Pancreas (tissue), 10 donors: ENCODE data around the gene FAM47C. TPM values are rescaled to one million over a fixed set of nuclear protein-coding genes. Genes with fewer than 3 reads are reported as not detected.
"Not testable (repeated sequence)": the region's sequence is repeated elsewhere in the genome, so short reads cannot be mapped to it uniquely, and the experiment has no call there.

Source experiments
- ATAC-seq, 4 donors: fragments of 200-7000 bp; cut with Tn5 transposase; one replicate each; pipeline versions ENCODE4 v1.8.0 to v1.9.1; 2020; ENCODE audit warnings: mild to moderate bottlenecking in 4 of 4, moderate library complexity in 4 of 4
- DNase-seq, 6 donors: peaks; one replicate each; pipeline ENCODE4 v3.0.0-alpha.2; 2020
- FAIRE-seq: peaks from 2 replicates; lab custom pipeline; 2012; peaks lifted over from hg19 to GRCh38; lab: Jason Lieb, UNC
- H3K27ac ChIP-seq, 4 donors: fragments of 200-600 bp; sonication (generic); 1 replicate in 3 of 4; 2 replicates in 1 of 4; pipeline versions ENCODE4 v1.5.0 to v1.8.0; 2020
- H3K27me3 ChIP-seq, 4 donors: fragments of 200-600 bp; one replicate each; pipeline ENCODE4 v1.8.0; 2021
- H3K36me3 ChIP-seq, 3 donors: fragments of 200-600 bp; sonication (generic) in 1 of 3; one replicate each; pipeline versions ENCODE4 v1.5.0 to v1.8.0; 2020 to 2021
- H3K4me1 ChIP-seq, 3 donors: fragments of 200-600 bp; one replicate each; pipeline ENCODE4 v1.8.0; 2021
- H3K4me3 ChIP-seq, 4 donors: fragments of 200-600 bp; sonication (generic) in 2 of 4; one replicate each; pipeline versions ENCODE4 v1.5.0 to v1.8.0; 2020 to 2021
- H3K9me3 ChIP-seq, 4 donors: fragments of 200-600 bp; one replicate each; pipeline ENCODE4 v1.8.0; 2021
- CTCF ChIP-seq, 4 donors: fragments of 200-600 bp; sonication (generic) in 3 of 4; IDR thresholded peaks; one replicate each; pipeline versions ENCODE4 v1.5.0 to v1.8.0; 2021; ENCODE audit warnings: antibody characterized with exemption in 4 of 4
- WGBS, 2 donors: extraction: QIAGEN DNeasy Blood & Tissue Kit; methylation state at CpG; one replicate each; pipeline ENCODE4 v1.1.7; 2013; 5-methylcytosine and 5-hydroxymethylcytosine counted together
- intact Hi-C, 3 donors: fragments of 100-400 bp; cut with DNase I; formaldehyde crosslinking; loops; one replicate each; pipeline versions ENCODE4 v1.11.1 to v1.14.2; 2022
- polyA plus RNA-seq, 2 donors: library from polyadenylated mRNA; stranded (reverse); fragments of 200-250 nt; gene quantifications; one replicate each; pipeline ENCODE4 v1.2.3, GENCODE V29; 2013
- total RNA-seq, 6 donors: library from RNA; stranded (reverse); fragmentation: NEBNext Ultra II Directional in 4 of 6; extraction: Animal tissue kit (Norgen Biotek cat#: 25700) in 4 of 6; gene quantifications; one replicate each; pipeline versions ENCODE4 v1.2.1 to v1.2.4, GENCODE V29; 2021 to 2023
- donor health status: healthy with polysubstance abuse.
- donor health status: DM: no; HTN: no; CAD: no; lungs with moderate emphysema.
- donor health status: DM: no; HTN: no; CAD: no.
- donor health status: control.
- donor health status: control.
- donor health status: Bipolar disorder and iron deficiency.
- donor health status: DM: yes; HTN: yes; CAD: no.
- donor health status: DM: no; HTN: no; CAD: no.
- donor health status: DM: no; HTN: no; CAD: no.
- donor health status: DM: yes; HTN: yes; CAD: no.

FAM47C gene
- total and polyA plus RNA-seq, 8 donors, result 0.04 to 0.06 (median 0.05) TPM; not detected in 5

- no peak for DNase-seq
- WGBS, 2 donors, result 74 to 84% methylated on average over 6 of the region's 6 CpGs
- Histone ChIP-seq H3K27me3 (peaks cover 0 to 9% (median 0%) of the 10 kb centered on the region in 4 donors), H3K4me1 (no peaks in the 10 kb centered on the region), H3K36me3 (no peaks in the 10 kb centered on the region), H3K4me3 (no peak overlapping the region), H3K9me3 (no peaks in the 10 kb centered on the region), H3K27ac (no peak overlapping the region)
- ATAC-seq, result no peak
- intact Hi-C loops, result no loop called here
- no peak for TF ChIP-seq CTCF (IDR thresholded peaks at IDR 0.05)
- FAIRE-seq, result no peak
These were observed 33.3 kb upstream of the FAM47C start for GRCh38 chrX:36974911-36975310.

- no peak for TF ChIP-seq CTCF (IDR thresholded peaks at IDR 0.05)
- FAIRE-seq (no peak), ATAC-seq (no peak), DNase-seq (no peak)
- no peak overlapping the region for H3K4me3 ChIP-seq
- WGBS, 2 donors, result 79 to 92% methylated on average over 2 of the region's 2 CpGs
- no peaks in the 10 kb centered on the region for H3K4me1 ChIP-seq
- no peaks in the 10 kb centered on the region for H3K36me3 ChIP-seq
- peaks cover 0 to 11% (median 2%) of the 10 kb centered on the region in 4 donors for H3K27me3 ChIP-seq
- H3K27ac ChIP-seq, result no peak overlapping the region
- intact Hi-C loops, result no loop called here
- H3K9me3 ChIP-seq, result no peaks in the 10 kb centered on the region
These were observed 29.3 kb upstream of the FAM47C start for GRCh38 chrX:36978886-36979285.

- FAIRE-seq (no peak), ATAC-seq (no peak), DNase-seq (no peak)
- TF ChIP-seq CTCF (IDR thresholded peaks at IDR 0.05), result no peak
- Histone ChIP-seq H3K4me1 (no peaks in the 10 kb centered on the region), H3K27me3 (peaks cover 0 to 8% (median 2%) of the 10 kb centered on the region in 4 donors), H3K27ac (no peak overlapping the region), H3K9me3 (no peaks in the 10 kb centered on the region), H3K4me3 (no peak overlapping the region), H3K36me3 (no peaks in the 10 kb centered on the region)
- 39 to 52% methylated on average over 3 of the region's 3 CpGs for WGBS, 2 donors
- intact Hi-C loops, result no loop called here
These were observed 24.3 kb upstream of the FAM47C start for GRCh38 chrX:36983831-36984230.

- intact Hi-C loops, H3K36me3 ChIP-seq, H3K27me3 ChIP-seq, H3K9me3 ChIP-seq, H3K4me1 ChIP-seq, H3K27ac ChIP-seq, FAIRE-seq: not testable (repeated sequence)
- DNase-seq (peak in 4 of 6 donors; percentile 31 to 76 (median 45)), ATAC-seq (peak; percentile 81 to 97 (median 92))
- H3K4me3 ChIP-seq, result peak overlapping the region in 2 of 4 donors; percentile 9 to 33
- 1 to 34% methylated on average over 59 to 77 of the region's 89 CpGs for WGBS, 2 donors
These were observed 22.6 kb upstream of the FAM47C start for GRCh38 chrX:36985416-36986209.

GRCh38 chrX:36986231-36986630, 21.9 kb upstream of the FAM47C start:
- no peaks in the 10 kb centered on the region for H3K4me1 ChIP-seq
- TF ChIP-seq CTCF (IDR thresholded peaks at IDR 0.05), result no peak
- no peak overlapping the region for H3K27ac ChIP-seq
- FAIRE-seq (no peak), ATAC-seq (peak; percentile 44 to 62 (median 50)), DNase-seq (peak in 2 of 6 donors; percentile 53 to 58)
- intact Hi-C loops, result no loop called here
- 4 to 38% methylated on average over 17 to 33 of the region's 34 CpGs for WGBS, 2 donors
- H3K9me3 ChIP-seq, result no peaks in the 10 kb centered on the region
- H3K4me3 ChIP-seq, result peak overlapping the region in 2 of 4 donors; percentile 9 to 33
- peaks cover 0 to 6% (median 2%) of the 10 kb centered on the region in 4 donors for H3K27me3 ChIP-seq
- H3K36me3 ChIP-seq, result no peaks in the 10 kb centered on the region

GRCh38 chrX:36987212-36987611, 21.0 kb upstream of the FAM47C start:
- H3K4me3 ChIP-seq, H3K27me3 ChIP-seq, H3K4me1 ChIP-seq, FAIRE-seq, H3K27ac ChIP-seq, H3K9me3 ChIP-seq, ATAC-seq, DNase-seq, H3K36me3 ChIP-seq, intact Hi-C loops: not testable (repeated sequence)
- whole genome bisulfite sequencing, 2 donors, result no CpG with 5 or more reads among the region's 1 CpG
